ENCODE measurements around the gene GAB2. TPM values are rescaled to one million over a fixed set of nuclear protein-coding genes. Genes with fewer than 3 reads are reported as not detected.
"Not testable (repeated sequence)": the region's sequence is repeated elsewhere in the genome, so short reads cannot be mapped to it uniquely, and the experiment has no call there.

The GAB2 gene
- total and polyA plus RNA-seq, 2 experiments from 2014 or later = 4.9 to 10.2 TPM

GRCh38 chr11:78239781-78240180 is 177.8 kb downstream of the GAB2 start:
- no peak overlapping the region for H3K4me2 ChIP-seq
- no peaks in the 10 kb centered on the region for H3K36me3 ChIP-seq (replicated peaks; ENCODE audit: insufficient read depth, low read depth)
- H4K20me1 ChIP-seq (ENCODE audit: insufficient read depth, poor library complexity, severe bottlenecking) = no peaks in the 10 kb centered on the region
- DNase-seq (ENCODE audit: low spot score) = no peak
- no peak overlapping the region for H2AFZ ChIP-seq
- H3K4me3 ChIP-seq = no peak overlapping the region
- H3K9me3 ChIP-seq (ENCODE audit: low read depth) = peaks cover 4% of the 10 kb centered on the region
- H3K27ac ChIP-seq = no peak overlapping the region
- no peaks in the 10 kb centered on the region for H3K9me2 ChIP-seq (replicated peaks; ENCODE audit: insufficient read depth)
- TF ChIP-seq, protein P1, sequence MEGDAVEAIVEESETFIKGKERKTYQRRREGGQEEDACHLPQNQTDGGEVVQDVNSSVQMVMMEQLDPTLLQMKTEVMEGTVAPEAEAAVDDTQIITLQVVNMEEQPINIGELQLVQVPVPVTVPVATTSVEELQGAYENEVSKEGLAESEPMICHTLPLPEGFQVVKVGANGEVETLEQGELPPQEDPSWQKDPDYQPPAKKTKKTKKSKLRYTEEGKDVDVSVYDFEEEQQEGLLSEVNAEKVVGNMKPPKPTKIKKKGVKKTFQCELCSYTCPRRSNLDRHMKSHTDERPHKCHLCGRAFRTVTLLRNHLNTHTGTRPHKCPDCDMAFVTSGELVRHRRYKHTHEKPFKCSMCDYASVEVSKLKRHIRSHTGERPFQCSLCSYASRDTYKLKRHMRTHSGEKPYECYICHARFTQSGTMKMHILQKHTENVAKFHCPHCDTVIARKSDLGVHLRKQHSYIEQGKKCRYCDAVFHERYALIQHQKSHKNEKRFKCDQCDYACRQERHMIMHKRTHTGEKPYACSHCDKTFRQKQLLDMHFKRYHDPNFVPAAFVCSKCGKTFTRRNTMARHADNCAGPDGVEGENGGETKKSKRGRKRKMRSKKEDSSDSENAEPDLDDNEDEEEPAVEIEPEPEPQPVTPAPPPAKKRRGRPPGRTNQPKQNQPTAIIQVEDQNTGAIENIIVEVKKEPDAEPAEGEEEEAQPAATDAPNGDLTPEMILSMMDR (IDR thresholded peaks at IDR 0.05; ENCODE audit: poor library complexity) = no peak
- TF ChIP-seq EZH2phosphoT487 (IDR thresholded peaks at IDR 0.05; ENCODE audit: low read depth, severe bottlenecking, unreplicated experiment) (no peak), EZH2 (IDR thresholded peaks at IDR 0.05; ENCODE audit: borderline replicate concordance) (no peak)
- no peaks in the 10 kb centered on the region for H3K4me1 ChIP-seq (ENCODE audit: insufficient read depth)
- 100% methylated on average over 1 of the region's 1 CpG for WGBS (ENCODE audit: low lambda C conversion rate, missing lambda C conversion rate)
- no peaks in the 10 kb centered on the region for H3K27me3 ChIP-seq
- H3K79me2 ChIP-seq = peaks cover 3% of the 10 kb centered on the region

DNA sequence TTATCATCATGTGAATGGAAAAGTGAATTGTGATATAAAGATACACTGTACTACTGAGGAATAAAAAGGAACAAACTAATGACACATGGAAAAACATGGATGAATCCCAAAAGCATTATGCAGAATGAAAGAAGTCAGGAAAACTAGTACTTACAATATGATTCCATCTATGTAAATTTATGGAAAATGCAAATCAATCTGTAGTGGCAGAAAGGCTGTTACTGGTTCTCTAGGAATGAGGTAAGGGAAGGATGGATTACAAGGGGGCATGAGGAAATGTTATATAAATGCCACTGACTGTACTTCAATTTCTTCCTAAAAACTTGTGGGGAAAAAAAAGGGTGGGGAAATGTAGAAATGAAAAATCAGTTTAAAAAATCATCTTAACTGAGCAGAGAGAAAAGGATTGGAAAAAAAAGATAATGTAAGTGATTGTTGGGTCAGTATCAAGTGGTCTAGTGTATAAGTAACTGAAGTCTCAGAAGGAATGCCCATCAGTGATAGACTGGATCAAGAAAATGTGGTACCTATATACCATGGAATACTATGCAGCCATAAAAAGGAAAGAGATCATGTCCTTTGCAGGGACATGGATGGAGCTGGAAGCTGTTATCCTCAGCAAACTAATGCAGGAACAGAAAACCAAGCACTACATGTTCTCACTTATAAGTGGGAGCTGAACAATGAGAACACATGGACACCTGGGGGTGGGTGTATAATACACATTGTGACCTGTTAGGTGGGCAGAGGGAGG is 180.2 kb downstream of the GAB2 start:
- no peak for DNase-seq (ENCODE audit: low spot score)
- no peak overlapping the region for H3K27ac ChIP-seq
- H4K20me1 ChIP-seq (ENCODE audit: insufficient read depth, poor library complexity, severe bottlenecking) = no peaks in the 10 kb centered on the region
- no peaks in the 10 kb centered on the region for H3K36me3 ChIP-seq (replicated peaks; ENCODE audit: insufficient read depth, low read depth)
- peaks cover 4% of the 10 kb centered on the region for H3K9me3 ChIP-seq (ENCODE audit: low read depth)
- H3K79me2 ChIP-seq = peaks cover 3% of the 10 kb centered on the region
- H3K27me3 ChIP-seq = no peaks in the 10 kb centered on the region
- no peaks in the 10 kb centered on the region for H3K9me2 ChIP-seq (replicated peaks; ENCODE audit: insufficient read depth)
- no peaks in the 10 kb centered on the region for H3K4me1 ChIP-seq (ENCODE audit: insufficient read depth)
- H3K4me3 ChIP-seq = no peak overlapping the region
- TF ChIP-seq, protein P1 (IDR thresholded peaks at IDR 0.05; ENCODE audit: poor library complexity) = no peak
- no peak for TF ChIP-seq EZH2phosphoT487 (IDR thresholded peaks at IDR 0.05; ENCODE audit: low read depth, severe bottlenecking, unreplicated experiment)
- TF ChIP-seq EZH2 (IDR thresholded peaks at IDR 0.05; ENCODE audit: borderline replicate concordance) = no peak
- no peak overlapping the region for H3K4me2 ChIP-seq
- no peak overlapping the region for H2AFZ ChIP-seq

DNA sequence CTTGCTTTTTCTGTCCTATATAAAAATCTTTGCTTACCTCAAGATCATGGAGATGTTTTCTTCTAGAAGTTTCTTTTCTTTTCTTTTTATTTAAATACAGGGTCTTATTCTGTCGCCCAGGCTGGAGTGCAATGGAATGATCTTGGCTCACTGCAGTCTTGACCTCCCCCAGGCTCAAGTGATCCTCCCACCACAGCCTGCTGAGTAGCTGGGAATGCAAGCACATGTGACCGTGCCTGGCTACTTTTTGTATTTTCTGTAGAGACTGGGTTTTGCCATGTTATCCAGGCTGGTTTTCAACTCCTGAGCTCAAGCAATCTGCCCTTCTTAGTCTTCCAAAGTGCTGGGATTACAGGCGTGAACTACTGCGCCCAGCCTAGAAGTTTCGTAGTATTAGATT is 183.6 kb downstream of the GAB2 start:
- Histone ChIP-seq H3K36me3 (replicated peaks; ENCODE audit: insufficient read depth, low read depth) (no peaks in the 10 kb centered on the region), H3K4me1 (ENCODE audit: insufficient read depth) (no peaks in the 10 kb centered on the region), H3K79me2 (no peaks in the 10 kb centered on the region), H4K20me1 (ENCODE audit: insufficient read depth, poor library complexity, severe bottlenecking) (no peaks in the 10 kb centered on the region), H3K27me3 (no peaks in the 10 kb centered on the region), H3K9me2 (replicated peaks; ENCODE audit: insufficient read depth) (no peaks in the 10 kb centered on the region), H3K27ac (no peak overlapping the region), H3K9me3 (ENCODE audit: low read depth) (no peaks in the 10 kb centered on the region), H3K4me2 (no peak overlapping the region), H2AFZ (no peak overlapping the region), H3K4me3 (no peak overlapping the region)
- no peak for DNase-seq (ENCODE audit: low spot score)
- no peak for TF ChIP-seq EZH2 (IDR thresholded peaks at IDR 0.05; ENCODE audit: borderline replicate concordance)
- TF ChIP-seq EZH2phosphoT487 (IDR thresholded peaks at IDR 0.05; ENCODE audit: low read depth, severe bottlenecking, unreplicated experiment) = no peak
- TF ChIP-seq, protein P1 (IDR thresholded peaks at IDR 0.05; ENCODE audit: poor library complexity) = no peak
- 88% methylated on average over 5 of the region's 5 CpGs for WGBS (ENCODE audit: low lambda C conversion rate, missing lambda C conversion rate)

DNA sequence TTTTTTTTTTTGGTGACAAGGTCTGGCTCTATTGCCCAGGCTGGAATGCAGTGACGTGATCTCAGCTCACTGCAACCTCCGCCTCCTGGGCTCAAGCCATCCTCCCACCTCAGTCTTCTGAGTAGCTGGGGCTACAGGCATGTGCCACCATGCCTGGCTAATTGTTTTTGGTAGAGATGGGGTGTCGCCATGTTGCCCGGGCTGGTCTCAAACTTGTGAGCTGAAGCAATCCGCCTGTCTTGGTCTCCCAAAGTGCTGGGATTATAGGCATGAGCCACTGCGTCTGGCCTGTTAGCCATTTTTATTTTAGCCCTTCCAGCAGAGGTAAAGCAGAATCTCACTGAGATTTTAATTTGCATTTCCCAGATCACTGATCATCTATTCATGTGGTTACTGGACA is 184.6 kb downstream of the GAB2 start:
- not testable (repeated sequence) for H2AFZ ChIP-seq; H3K36me3 ChIP-seq (replicated peaks; ENCODE audit: insufficient read depth, low read depth); H3K9me2 ChIP-seq (replicated peaks; ENCODE audit: insufficient read depth); H3K27me3 ChIP-seq; H3K4me3 ChIP-seq; H3K4me2 ChIP-seq; DNase-seq (ENCODE audit: low spot score); H3K9me3 ChIP-seq (ENCODE audit: low read depth); H3K79me2 ChIP-seq; H3K27ac ChIP-seq; H3K4me1 ChIP-seq (ENCODE audit: insufficient read depth); H4K20me1 ChIP-seq (ENCODE audit: insufficient read depth, poor library complexity, severe bottlenecking)
- WGBS (ENCODE audit: low lambda C conversion rate, missing lambda C conversion rate) = 88% methylated on average over 6 of the region's 6 CpGs

Measured in hepatocyte (in vitro differentiated cells).